Astrocyte (in vitro differentiated cells and primary cell): ENCODE measurements around the gene AQP12B. TPM values are rescaled to one million over a fixed set of nuclear protein-coding genes. Genes with fewer than 3 reads are reported as not detected.
A peak's percentile ranks its signal among the peaks of the same experiment; 100 is the strongest.

Experiments used
- DNase-seq: peaks from one replicate; pipeline ENCODE4 v3.0.0-alpha.2; 2010; ENCODE audit warnings: low read depth
- FAIRE-seq: peaks from 2 replicates; lab custom pipeline; 2011; peaks lifted over from hg19 to GRCh38; lab: Jason Lieb, UNC
- H2AFZ ChIP-seq: 2 replicates; pipeline ENCODE4 v1.6.0; 2012; ENCODE audit warnings: low read depth, low read length, inconsistent platforms
- H3K27ac ChIP-seq: 2 replicates; pipeline ENCODE4 v1.5.1; 2011; ENCODE audit warnings: low read depth, low read length, inconsistent platforms
- H3K27me3 ChIP-seq: 2 replicates; pipeline ENCODE4 v1.6.0; 2011; ENCODE audit warnings: low read length, inconsistent platforms; ENCODE audit not compliant: insufficient read depth
- H3K36me3 ChIP-seq: 2 replicates; pipeline ENCODE4 v1.5.1; 2011; ENCODE audit warnings: low read length, inconsistent platforms; ENCODE audit not compliant: insufficient read depth
- H3K4me1 ChIP-seq: 2 replicates; pipeline ENCODE4 v1.5.1; 2011; ENCODE audit warnings: low read length, inconsistent platforms; ENCODE audit not compliant: insufficient read depth
- H3K4me2 ChIP-seq: 2 replicates; pipeline ENCODE4 v1.6.0; 2012; ENCODE audit warnings: low read length, inconsistent platforms
- H3K4me3 ChIP-seq: 2 replicates; pipeline ENCODE4 v1.5.1; 2011; ENCODE audit warnings: low read depth, mild to moderate bottlenecking, low read length, inconsistent platforms; ENCODE audit not compliant: insufficient read depth
- H3K79me2 ChIP-seq: 2 replicates; pipeline ENCODE4 v1.6.0; 2012; ENCODE audit warnings: mild to moderate bottlenecking, low read length, inconsistent platforms; ENCODE audit not compliant: insufficient read depth
- H3K9ac ChIP-seq: 2 replicates; pipeline ENCODE4 v1.6.0; 2012; ENCODE audit warnings: mild to moderate bottlenecking, low read length, inconsistent platforms
- H3K9me3 ChIP-seq: 2 replicates; pipeline ENCODE4 v1.5.1; 2012; ENCODE audit warnings: low read depth, mild to moderate bottlenecking, low read length, inconsistent platforms; ENCODE audit not compliant: insufficient read depth
- H4K20me1 ChIP-seq: 2 replicates; pipeline ENCODE4 v1.6.0; 2012; ENCODE audit warnings: low read length, inconsistent platforms; ENCODE audit not compliant: insufficient read depth
- H3K27ac Mint-ChIP-seq: one replicate; pipeline ENCODE4 v1.8.0; 2021; ENCODE audit warnings: mild to moderate bottlenecking, mixed read lengths; ENCODE audit not compliant: unreplicated experiment
- H3K27me3 Mint-ChIP-seq: one replicate; pipeline ENCODE4 v1.8.0; 2021; ENCODE audit warnings: low read depth, mixed read lengths; ENCODE audit not compliant: unreplicated experiment
- H3K36me3 Mint-ChIP-seq: one replicate; pipeline ENCODE4 v1.8.0; 2021; ENCODE audit warnings: low read depth, mixed read lengths; ENCODE audit not compliant: unreplicated experiment
- H3K4me1 Mint-ChIP-seq: one replicate; pipeline ENCODE4 v1.8.0; 2021; ENCODE audit warnings: low read depth, mixed read lengths; ENCODE audit not compliant: unreplicated experiment
- H3K4me3 Mint-ChIP-seq: one replicate; pipeline ENCODE4 v1.8.0; 2021; ENCODE audit warnings: mild to moderate bottlenecking, moderate library complexity, mixed read lengths; ENCODE audit not compliant: unreplicated experiment
- H3K9me3 Mint-ChIP-seq: one replicate; pipeline ENCODE4 v1.8.0; 2021; ENCODE audit warnings: mild to moderate bottlenecking, mixed read lengths; ENCODE audit not compliant: unreplicated experiment
- CTCF ChIP-seq: IDR thresholded peaks from 2 replicates; pipeline ENCODE4 v1.5.1; 2011; ENCODE audit warnings: low read depth, mild to moderate bottlenecking, inconsistent platforms, low read length, moderate library complexity; ENCODE audit not compliant: insufficient read depth
- EZH2 ChIP-seq: IDR thresholded peaks from 2 replicates; pipeline ENCODE4 v1.6.1; 2012; ENCODE audit warnings: mild to moderate bottlenecking, low read length, inconsistent platforms; ENCODE audit not compliant: insufficient read depth
- total RNA-seq: library from RNA; stranded (reverse); gene quantifications from 2 replicates; pipeline ENCODE4 v1.2.1, GENCODE V29; 2021

The AQP12B gene
- total RNA-seq, 1 donor from 2014 or later = not detected

- no peak for TF ChIP-seq EZH2
- TF ChIP-seq CTCF = no peak
- Mint-ChIP-seq H3K4me3 (no peak overlapping the region), H3K4me1 (no peaks in the 10 kb centered on the region), H3K27me3 (peaks cover 25% of the 10 kb centered on the region), H3K36me3 (no peaks in the 10 kb centered on the region), H3K9me3 (peaks cover 22% of the 10 kb centered on the region), H3K27ac (peak overlapping the region; percentile 26)
- H3K36me3 ChIP-seq = no peaks in the 10 kb centered on the region
- no peak for DNase-seq
- H3K9me3 ChIP-seq = peaks cover 13% of the 10 kb centered on the region
- no peak for FAIRE-seq
- H3K27ac ChIP-seq = no peak overlapping the region
- peaks cover 3% of the 10 kb centered on the region for H3K4me1 ChIP-seq
- no peaks in the 10 kb centered on the region for H4K20me1 ChIP-seq
- no peak overlapping the region for H3K4me2 ChIP-seq
- H2AFZ ChIP-seq = no peak overlapping the region
- H3K9ac ChIP-seq = no peak overlapping the region
- H3K79me2 ChIP-seq = no peaks in the 10 kb centered on the region
- no peak overlapping the region for H3K4me3 ChIP-seq
- no peaks in the 10 kb centered on the region for H3K27me3 ChIP-seq
These were observed 52.5 kb downstream of the AQP12B start for GRCh38 chr2:240629968-240630770.

- Mint-ChIP-seq H3K27ac (no peak overlapping the region), H3K9me3 (peaks cover 18% of the 10 kb centered on the region), H3K4me1 (no peaks in the 10 kb centered on the region), H3K36me3 (no peaks in the 10 kb centered on the region), H3K27me3 (peaks cover 23% of the 10 kb centered on the region), H3K4me3 (no peak overlapping the region)
- Histone ChIP-seq H3K27me3 (no peaks in the 10 kb centered on the region), H3K4me1 (peaks cover 8% of the 10 kb centered on the region), H4K20me1 (no peaks in the 10 kb centered on the region), H3K9me3 (peaks cover 13% of the 10 kb centered on the region), H3K36me3 (no peaks in the 10 kb centered on the region), H3K4me2 (no peak overlapping the region), H2AFZ (no peak overlapping the region), H3K27ac (no peak overlapping the region), H3K9ac (no peak overlapping the region), H3K79me2 (no peaks in the 10 kb centered on the region), H3K4me3 (no peak overlapping the region)
- FAIRE-seq = no peak
- TF ChIP-seq CTCF = no peak
- no peak for TF ChIP-seq EZH2
- no peak for DNase-seq
These were observed 53.1 kb downstream of the AQP12B start for GRCh38 chr2:240629619-240629967.
